Body of pancreas (tissue), 4 donors: Measurements from ENCODE around the gene ACSM5. TPM values are rescaled to one million over a fixed set of nuclear protein-coding genes. Genes with fewer than 3 reads are reported as not detected.

Source experiments
- ATAC-seq: fragments of 150-250 bp; one replicate; pipeline ENCODE4 v1.9.1; 2016
- DNase-seq, 4 donors: peaks; one replicate each; pipeline ENCODE4 v3.0.0-alpha.2; 2019
- H3K27ac ChIP-seq, 4 donors: fragments of 200-600 bp; sonication (generic); 1 replicate in 3 of 4; 2 replicates in 1 of 4; pipeline versions ENCODE4 v1.5.1 to v1.6.1; 2016 to 2019; ENCODE audit warnings: mild to moderate bottlenecking in 1 of 4, mixed read lengths in 1 of 4, moderate library complexity in 1 of 4
- H3K27me3 ChIP-seq, 2 donors: fragments of 200-600 bp; sonication (generic); one replicate each; pipeline ENCODE4 v1.6.0; 2016; ENCODE audit warnings: mild to moderate bottlenecking in 1 of 2
- H3K36me3 ChIP-seq, 2 donors: fragments of 200-600 bp; sonication (generic); replicated peaks in 1 of 2; 2 replicates each; pipeline ENCODE4 v1.5.1; 2016; ENCODE audit warnings: low read depth in 2 of 2; ENCODE audit not compliant: insufficient read depth in 1 of 2
- H3K4me1 ChIP-seq: fragments of 200-600 bp; sonication (generic); one replicate; pipeline ENCODE4 v1.6.0; 2016
- H3K4me3 ChIP-seq, 2 donors: fragments of 200-600 bp; sonication (generic); 1 replicate in 1 of 2; 2 replicates in 1 of 2; pipeline ENCODE4 v1.5.1; 2016 to 2019
- H3K9me3 ChIP-seq, 3 donors: fragments of 200-600 bp; sonication (generic); 1 replicate in 2 of 3; 2 replicates in 1 of 3; pipeline ENCODE4 v1.5.1; 2016
- POLR2A ChIP-seq, 3 donors: fragments of 450-650 bp; IDR thresholded peaks; one replicate each; pipeline ENCODE4 v1.6.1; 2016; ENCODE audit warnings: antibody characterized with exemption in 3 of 3, mild to moderate bottlenecking in 2 of 3
- WGBS, 2 donors: methylation state at CpG; one replicate each; pipeline ENCODE4 v1.1.5; 2017; 5-methylcytosine and 5-hydroxymethylcytosine counted together
- intact Hi-C: fragments of 100-400 bp; cut with DNase I; formaldehyde crosslinking; loops from one replicate; pipeline ENCODE4 v1.15.1; 2023
- total RNA-seq, 2 donors: library from RNA; depleted of rRNA; stranded (reverse); fragments of >200 nt; gene quantifications; one replicate each; pipeline ENCODE4 v1.1.0, GENCODE V29; 2016
- TF ChIP-seq, protein P1 (sequence below), 7 experiments: fragments of 450-650 bp in 4 of 7; fragments of 200-600 bp in 3 of 7; sonication (generic) in 3 of 7; IDR thresholded peaks; one replicate each; pipeline ENCODE4 v1.5.1; 2016 to 2019; ENCODE audit warnings: antibody characterized with exemption in 7 of 7

ACSM5 gene
- total RNA-seq, 2 donors from 2014 or later: 2.3 to 11.5 TPM

- no peak for TF ChIP-seq POLR2A (IDR thresholded peaks at IDR 0.05)
- TF ChIP-seq, protein P1, sequence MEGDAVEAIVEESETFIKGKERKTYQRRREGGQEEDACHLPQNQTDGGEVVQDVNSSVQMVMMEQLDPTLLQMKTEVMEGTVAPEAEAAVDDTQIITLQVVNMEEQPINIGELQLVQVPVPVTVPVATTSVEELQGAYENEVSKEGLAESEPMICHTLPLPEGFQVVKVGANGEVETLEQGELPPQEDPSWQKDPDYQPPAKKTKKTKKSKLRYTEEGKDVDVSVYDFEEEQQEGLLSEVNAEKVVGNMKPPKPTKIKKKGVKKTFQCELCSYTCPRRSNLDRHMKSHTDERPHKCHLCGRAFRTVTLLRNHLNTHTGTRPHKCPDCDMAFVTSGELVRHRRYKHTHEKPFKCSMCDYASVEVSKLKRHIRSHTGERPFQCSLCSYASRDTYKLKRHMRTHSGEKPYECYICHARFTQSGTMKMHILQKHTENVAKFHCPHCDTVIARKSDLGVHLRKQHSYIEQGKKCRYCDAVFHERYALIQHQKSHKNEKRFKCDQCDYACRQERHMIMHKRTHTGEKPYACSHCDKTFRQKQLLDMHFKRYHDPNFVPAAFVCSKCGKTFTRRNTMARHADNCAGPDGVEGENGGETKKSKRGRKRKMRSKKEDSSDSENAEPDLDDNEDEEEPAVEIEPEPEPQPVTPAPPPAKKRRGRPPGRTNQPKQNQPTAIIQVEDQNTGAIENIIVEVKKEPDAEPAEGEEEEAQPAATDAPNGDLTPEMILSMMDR (IDR thresholded peaks at IDR 0.05): peak; percentile 80 to 95 (median 89)
- ATAC-seq (peak; percentile 84), DNase-seq (peak; percentile 83 to 89 (median 86))
- Histone ChIP-seq H3K27ac (peak overlapping the region in 3 of 4 donors; percentile 15 to 49 (median 36)), H3K9me3 (no peaks in the 10 kb centered on the region), H3K36me3 (no peaks in the 10 kb centered on the region), H3K4me1 (peaks cover 37% of the 10 kb centered on the region), H3K27me3 (no peaks in the 10 kb centered on the region), H3K4me3 (no peak overlapping the region)
- intact Hi-C loops: no loop called here
- WGBS, 2 donors: 19 to 25% methylated on average over 11 of the region's 11 CpGs
Observed at GRCh38 chr16:20383106-20384029, 26.0 kb upstream of the ACSM5 start.

DNA sequence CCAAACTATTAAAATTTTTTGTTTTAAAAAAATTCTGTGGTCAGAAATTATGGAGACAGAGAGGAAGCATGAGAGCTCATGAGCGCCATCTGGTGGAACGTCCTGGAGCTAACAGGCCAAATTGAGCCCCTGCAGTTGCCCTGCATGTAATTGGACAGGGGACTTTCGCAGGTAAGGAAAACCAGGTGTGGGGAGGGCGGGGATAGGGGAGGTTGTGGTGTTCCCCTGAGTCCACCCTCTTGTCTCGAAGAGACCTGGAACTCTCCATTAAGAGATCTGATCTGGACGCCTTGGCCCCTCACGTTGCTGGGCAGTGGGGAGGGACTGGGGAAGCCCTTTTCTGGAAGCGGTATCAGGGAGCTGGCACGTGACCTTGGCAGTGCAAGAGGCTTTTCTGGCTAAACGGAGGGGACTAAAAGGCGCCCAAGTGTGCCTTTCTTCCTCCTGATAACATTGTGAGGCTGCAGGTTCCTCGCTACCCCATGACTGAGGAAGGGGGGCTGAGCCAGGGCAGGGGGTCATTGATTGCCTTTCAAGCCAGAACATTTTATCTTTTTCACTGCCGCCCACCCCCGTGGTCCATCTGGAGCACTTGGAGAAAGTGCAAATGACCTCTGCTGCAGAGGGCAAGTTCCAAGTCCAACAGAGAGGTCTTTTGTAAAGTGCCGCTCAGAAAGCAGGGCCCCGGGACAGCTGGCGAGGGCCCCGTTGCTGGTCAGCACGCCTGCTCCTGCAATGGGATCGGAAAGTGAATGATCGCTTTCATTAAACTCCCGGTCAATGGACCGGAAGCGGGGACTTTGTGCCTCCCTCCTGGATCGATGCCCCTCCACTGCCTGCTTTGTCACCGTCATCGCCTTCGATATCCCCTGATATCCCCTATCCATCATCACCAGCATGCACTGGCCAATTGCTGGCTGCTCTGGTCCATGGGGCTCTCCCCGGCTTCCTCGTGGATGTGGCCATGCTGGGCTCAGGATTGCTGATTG, 23.2 kb upstream of the ACSM5 start:
- 10 to 11% methylated on average over 26 to 30 of the region's 30 CpGs for WGBS, 2 donors
- intact Hi-C loops: loop anchor here (5.0 kb wide), 1 partner anchor 479 kb away; no protein-coding TSS in a partner anchor
- Histone ChIP-seq H3K4me3 (no peak overlapping the region), H3K4me1 (peaks cover 28% of the 10 kb centered on the region), H3K36me3 (no peaks in the 10 kb centered on the region), H3K9me3 (no peaks in the 10 kb centered on the region), H3K27me3 (no peaks in the 10 kb centered on the region), H3K27ac (peak overlapping the region in 3 of 4 donors; percentile 53 to 69 (median 53))
- DNase-seq: peak; percentile 83 to 91 (median 88)
- TF ChIP-seq, protein P1 (IDR thresholded peaks at IDR 0.05): peak; percentile 75 to 92 (median 83)
- no peak for TF ChIP-seq POLR2A (IDR thresholded peaks at IDR 0.05)
- peak; percentile 78 for ATAC-seq

GRCh38 chr16:20387978-20388377, 21.4 kb upstream of the ACSM5 start:
- Histone ChIP-seq H3K4me1 (peaks cover 21% of the 10 kb centered on the region), H3K27me3 (no peaks in the 10 kb centered on the region), H3K27ac (no peak overlapping the region), H3K9me3 (no peaks in the 10 kb centered on the region), H3K4me3 (no peak overlapping the region), H3K36me3 (no peaks in the 10 kb centered on the region)
- DNase-seq (no peak), ATAC-seq (no peak)
- WGBS, 2 donors: 87 to 89% methylated on average over 3 of the region's 3 CpGs
- no peak for TF ChIP-seq POLR2A (IDR thresholded peaks at IDR 0.05)
- TF ChIP-seq, protein P1 (IDR thresholded peaks at IDR 0.05): no peak
- intact Hi-C loops: loop anchor here (5.0 kb wide), 1 partner anchor 481 kb away; no protein-coding TSS in a partner anchor

- no peak for DNase-seq
- intact Hi-C loops: loop anchor here (5.0 kb wide), 1 partner anchor 482 kb away; no protein-coding TSS in a partner anchor
- Histone ChIP-seq H3K27ac (no peak overlapping the region), H3K4me1 (peaks cover 21% of the 10 kb centered on the region), H3K36me3 (no peaks in the 10 kb centered on the region), H3K4me3 (no peak overlapping the region), H3K27me3 (no peaks in the 10 kb centered on the region), H3K9me3 (no peaks in the 10 kb centered on the region)
- no peak for ATAC-seq
- 36 to 48% methylated on average over 1 of the region's 1 CpG for WGBS, 2 donors
- TF ChIP-seq POLR2A (IDR thresholded peaks at IDR 0.05): no peak
- TF ChIP-seq, protein P1 (IDR thresholded peaks at IDR 0.05): no peak
Observed at GRCh38 chr16:20388854-20389253, 20.5 kb upstream of the ACSM5 start.
